ENCODE data around the gene MERTK. TPM values are rescaled to one million over a fixed set of nuclear protein-coding genes. Genes with fewer than 3 reads are reported as not detected.
"Not testable (repeated sequence)": the region's sequence is repeated elsewhere in the genome, so short reads cannot be mapped to it uniquely, and the experiment has no call there.

MERTK gene
- total RNA-seq, 4 donors from 2014 or later, result 10.8 to 28.6 (median 11.6) TPM

DNA sequence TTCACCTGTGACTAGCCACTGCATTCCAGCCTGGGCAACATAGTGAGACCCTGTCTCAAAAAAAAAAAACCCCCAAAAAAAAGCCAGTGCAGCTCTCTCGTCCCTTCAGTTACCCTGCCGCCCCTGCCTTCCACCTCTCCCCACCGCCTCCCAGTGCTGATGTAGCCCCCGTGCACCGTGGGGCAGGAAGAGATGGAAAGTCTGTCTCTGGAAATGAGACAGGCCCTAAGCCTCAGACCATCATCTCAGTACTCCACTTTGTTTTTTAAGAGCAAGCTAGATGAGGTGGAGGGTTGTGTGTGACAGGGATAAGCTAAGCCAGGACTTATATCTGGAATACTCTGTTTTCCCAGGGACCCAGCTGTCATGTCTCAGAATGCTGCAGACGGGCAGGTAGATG lies 32.0 kb downstream of the MERTK start:
- no peaks in the 10 kb centered on the region for H3K36me3 ChIP-seq
- H3K27me3 ChIP-seq, result no peaks in the 10 kb centered on the region
- H3K4me3 ChIP-seq, result no peak overlapping the region
- no peaks in the 10 kb centered on the region for H3K9me3 ChIP-seq
- H3K27ac ChIP-seq, result peak overlapping the region in 1 of 4 donors; percentile 23
- intact Hi-C loops (cut with DNase I; ENCODE audit: low total_unique reads), result no loop called here
- no peak for TF ChIP-seq POLR2AphosphoS5 (IDR thresholded peaks at IDR 0.05)
- TF ChIP-seq, protein P1, sequence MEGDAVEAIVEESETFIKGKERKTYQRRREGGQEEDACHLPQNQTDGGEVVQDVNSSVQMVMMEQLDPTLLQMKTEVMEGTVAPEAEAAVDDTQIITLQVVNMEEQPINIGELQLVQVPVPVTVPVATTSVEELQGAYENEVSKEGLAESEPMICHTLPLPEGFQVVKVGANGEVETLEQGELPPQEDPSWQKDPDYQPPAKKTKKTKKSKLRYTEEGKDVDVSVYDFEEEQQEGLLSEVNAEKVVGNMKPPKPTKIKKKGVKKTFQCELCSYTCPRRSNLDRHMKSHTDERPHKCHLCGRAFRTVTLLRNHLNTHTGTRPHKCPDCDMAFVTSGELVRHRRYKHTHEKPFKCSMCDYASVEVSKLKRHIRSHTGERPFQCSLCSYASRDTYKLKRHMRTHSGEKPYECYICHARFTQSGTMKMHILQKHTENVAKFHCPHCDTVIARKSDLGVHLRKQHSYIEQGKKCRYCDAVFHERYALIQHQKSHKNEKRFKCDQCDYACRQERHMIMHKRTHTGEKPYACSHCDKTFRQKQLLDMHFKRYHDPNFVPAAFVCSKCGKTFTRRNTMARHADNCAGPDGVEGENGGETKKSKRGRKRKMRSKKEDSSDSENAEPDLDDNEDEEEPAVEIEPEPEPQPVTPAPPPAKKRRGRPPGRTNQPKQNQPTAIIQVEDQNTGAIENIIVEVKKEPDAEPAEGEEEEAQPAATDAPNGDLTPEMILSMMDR (IDR thresholded peaks at IDR 0.05), result no peak
- in situ Hi-C loops (cut with MboI; ENCODE audit: low pct_ligation_motif_present in 1 of 4, low pct_unique_long_range_greater_than_20kb in 1 of 4, low sequenced_read_pairs in 3 of 4), result no loop called here
- H3K4me1 ChIP-seq, result no peaks in the 10 kb centered on the region
- DNase-seq, result no peak
- WGBS, 2 donors (ENCODE audit: low coverage in 1 of 2), result 78 to 89% methylated on average over 3 to 6 of the region's 6 CpGs

DNA sequence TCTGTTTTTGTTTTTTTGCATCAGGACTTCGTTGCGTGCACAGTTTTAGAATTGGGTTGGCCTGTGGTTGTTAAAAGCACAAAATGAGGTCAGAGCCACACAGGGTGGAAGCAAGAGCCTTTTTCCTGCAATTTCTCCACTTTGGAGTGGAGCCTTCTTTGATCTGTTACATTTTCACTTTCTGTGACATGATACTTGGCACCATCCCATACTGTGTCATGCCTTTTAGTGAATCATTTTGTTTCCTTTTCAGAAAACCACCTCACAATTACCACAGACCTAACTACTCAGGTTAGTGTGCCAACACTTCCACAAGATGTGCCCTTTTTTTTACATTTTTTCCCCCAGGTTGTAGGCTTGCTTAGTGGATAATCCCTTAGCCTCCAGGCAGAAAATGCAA lies 32.5 kb downstream of the MERTK start:
- intact Hi-C loops (cut with DNase I; ENCODE audit: low total_unique reads), result no loop called here
- H3K4me1 ChIP-seq, result no peaks in the 10 kb centered on the region
- H3K4me3 ChIP-seq, result no peak overlapping the region
- TF ChIP-seq POLR2AphosphoS5 (IDR thresholded peaks at IDR 0.05) (no peak), EP300 (IDR thresholded peaks at IDR 0.05; ENCODE audit: low read depth) (no peak), POLR2A (IDR thresholded peaks at IDR 0.05) (no peak)
- TF ChIP-seq, protein P1 (IDR thresholded peaks at IDR 0.05), result no peak
- WGBS, 2 donors (ENCODE audit: low coverage in 1 of 2), result 38 to 63% methylated on average over 2 of the region's 2 CpGs
- H3K9me3 ChIP-seq, result no peaks in the 10 kb centered on the region
- peak overlapping the region in 1 of 4 donors; percentile 10 for H3K27ac ChIP-seq
- H3K36me3 ChIP-seq, result no peaks in the 10 kb centered on the region
- no peaks in the 10 kb centered on the region for H3K27me3 ChIP-seq
- in situ Hi-C loops (cut with MboI; ENCODE audit: low pct_ligation_motif_present in 1 of 4, low pct_unique_long_range_greater_than_20kb in 1 of 4, low sequenced_read_pairs in 3 of 4), result no loop called here
- DNase-seq, result no peak

DNA sequence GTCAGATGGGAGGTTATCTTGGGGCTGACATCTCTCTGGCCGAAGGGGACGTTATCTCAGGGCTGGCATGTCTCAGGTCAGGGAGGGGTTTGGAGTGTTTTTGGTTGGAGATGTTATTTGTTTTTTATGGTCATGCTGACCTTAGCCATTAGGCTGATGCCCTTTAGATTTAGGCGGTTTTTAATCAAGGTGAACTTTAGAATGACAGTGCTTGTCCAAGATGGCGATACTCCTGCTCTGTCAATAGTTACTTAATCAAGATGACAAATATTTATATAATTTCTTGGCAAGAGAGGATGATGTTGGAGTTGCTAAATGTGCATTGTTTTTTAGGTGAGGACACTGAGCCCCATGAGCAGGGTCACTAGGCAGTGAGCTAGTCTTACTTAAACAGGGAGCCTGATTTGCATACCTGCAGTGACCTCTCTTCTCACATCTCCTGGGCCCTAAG lies 34.5 kb downstream of the MERTK start:
- peak overlapping the region in 1 of 4 donors; percentile 3 for H3K27ac ChIP-seq
- no peaks in the 10 kb centered on the region for H3K9me3 ChIP-seq
- H3K4me3 ChIP-seq, result no peak overlapping the region
- no peaks in the 10 kb centered on the region for H3K36me3 ChIP-seq
- TF ChIP-seq EP300 (IDR thresholded peaks at IDR 0.05; ENCODE audit: low read depth) (no peak), POLR2A (IDR thresholded peaks at IDR 0.05) (no peak), POLR2AphosphoS5 (IDR thresholded peaks at IDR 0.05) (no peak)
- TF ChIP-seq, protein P1 (IDR thresholded peaks at IDR 0.05), result no peak
- DNase-seq, result no peak
- in situ Hi-C loops (cut with MboI; ENCODE audit: low pct_ligation_motif_present in 1 of 4, low pct_unique_long_range_greater_than_20kb in 1 of 4, low sequenced_read_pairs in 3 of 4), result no loop called here
- H3K27me3 ChIP-seq, result no peaks in the 10 kb centered on the region
- 40 to 92% methylated on average over 1 to 4 of the region's 4 CpGs for WGBS, 2 donors (ENCODE audit: low coverage in 1 of 2)
- intact Hi-C loops (cut with DNase I; ENCODE audit: low total_unique reads), result no loop called here
- no peaks in the 10 kb centered on the region for H3K4me1 ChIP-seq

DNA sequence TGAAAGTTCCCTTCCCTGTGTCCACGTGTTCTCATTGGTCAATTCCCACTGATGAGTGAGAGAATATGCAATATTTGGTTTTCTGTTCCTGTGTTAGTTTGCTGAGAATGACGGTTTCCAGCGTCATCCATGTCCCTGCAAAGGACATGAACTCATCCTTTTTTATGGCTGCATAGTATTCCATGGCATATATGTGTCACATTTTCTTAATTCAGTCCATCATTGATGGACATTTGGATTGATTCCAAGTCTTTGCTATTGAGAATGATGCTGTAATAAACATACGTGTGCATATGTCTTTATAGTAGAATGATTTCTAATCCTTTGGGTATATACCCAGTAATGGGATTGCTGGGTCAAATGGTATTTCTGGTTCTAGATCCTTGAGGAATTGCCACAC lies 35.5 kb downstream of the MERTK start:
- H3K27me3 ChIP-seq; in situ Hi-C loops (cut with MboI; ENCODE audit: low pct_ligation_motif_present in 1 of 4, low pct_unique_long_range_greater_than_20kb in 1 of 4, low sequenced_read_pairs in 3 of 4); DNase-seq; intact Hi-C loops (cut with DNase I; ENCODE audit: low total_unique reads); H3K9me3 ChIP-seq; H3K4me1 ChIP-seq; H3K36me3 ChIP-seq; H3K27ac ChIP-seq; H3K4me3 ChIP-seq: not testable (repeated sequence)
- 75 to 93% methylated on average over 4 of the region's 4 CpGs for WGBS, 2 donors (ENCODE audit: low coverage in 1 of 2)

DNA sequence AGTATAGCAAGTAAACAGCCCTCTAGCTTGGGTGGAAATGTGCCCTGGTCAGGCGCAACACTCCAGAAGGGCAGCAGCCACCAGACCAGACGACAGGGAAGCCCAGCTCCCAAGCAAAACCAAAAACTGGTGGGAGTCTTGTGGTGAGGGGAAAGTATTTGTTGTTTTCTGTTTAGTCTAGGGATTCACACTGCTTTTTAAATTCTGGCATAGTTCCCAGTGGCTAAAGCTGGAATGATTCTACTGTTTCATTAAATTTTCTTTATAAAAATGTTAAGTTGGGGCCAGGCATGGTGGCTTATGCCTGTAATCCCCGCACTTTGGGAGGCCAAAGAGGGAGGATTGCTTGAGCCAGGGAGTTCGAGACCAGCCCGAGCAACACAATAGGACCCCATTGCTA lies 38.5 kb downstream of the MERTK start:
- H3K36me3 ChIP-seq, result no peaks in the 10 kb centered on the region
- no peak overlapping the region for H3K4me3 ChIP-seq
- DNase-seq, result no peak
- H3K27ac ChIP-seq, result no peak overlapping the region
- WGBS, 2 donors (ENCODE audit: low coverage in 1 of 2), result 83 to 85% methylated on average over 4 to 5 of the region's 5 CpGs
- intact Hi-C loops (cut with DNase I; ENCODE audit: low total_unique reads), result no loop called here
- H3K27me3 ChIP-seq, result no peaks in the 10 kb centered on the region
- in situ Hi-C loops (cut with MboI; ENCODE audit: low pct_ligation_motif_present in 1 of 4, low pct_unique_long_range_greater_than_20kb in 1 of 4, low sequenced_read_pairs in 3 of 4), result no loop called here
- no peaks in the 10 kb centered on the region for H3K4me1 ChIP-seq
- no peaks in the 10 kb centered on the region for H3K9me3 ChIP-seq
- TF ChIP-seq POLR2A (IDR thresholded peaks at IDR 0.05), result no peak
- no peak for TF ChIP-seq EP300 (IDR thresholded peaks at IDR 0.05; ENCODE audit: low read depth)
- no peak for TF ChIP-seq POLR2AphosphoS5 (IDR thresholded peaks at IDR 0.05)
- TF ChIP-seq, protein P1 (IDR thresholded peaks at IDR 0.05), result no peak
